H9 (cell line): ENCODE results near the gene COL4A4. TPM values are rescaled to one million over a fixed set of nuclear protein-coding genes. Genes with fewer than 3 reads are reported as not detected.

Experiments
- DNase-seq: peaks from one replicate; pipeline ENCODE4 v3.0.0-alpha.2; 2017
- H2AFZ ChIP-seq: one replicate; pipeline ENCODE4 v1.6.1; 2013; ENCODE audit warnings: mild to moderate bottlenecking, low read length, control low read depth, moderate library complexity
- H2AK5ac ChIP-seq: 2 replicates; pipeline ENCODE4 v1.6.1; 2013; ENCODE audit warnings: low read length, control low read depth, mixed read lengths; ENCODE audit not compliant: insufficient read length
- H2BK120ac ChIP-seq: one replicate; pipeline ENCODE4 v1.6.1; 2013; ENCODE audit warnings: low read depth, mild to moderate bottlenecking, low read length, control low read depth, inconsistent platforms; ENCODE audit not compliant: poor library complexity, severe bottlenecking
- H2BK12ac ChIP-seq: 2 replicates; pipeline ENCODE4 v1.6.1; 2013; ENCODE audit warnings: low read length, control low read depth, mixed read lengths, low read depth; ENCODE audit not compliant: insufficient read length
- H2BK15ac ChIP-seq: 2 replicates; pipeline ENCODE4 v1.6.1; 2013; ENCODE audit warnings: low read depth, low read length, control low read depth
- H2BK20ac ChIP-seq: one replicate; pipeline ENCODE4 v1.6.1; 2013; ENCODE audit warnings: low read depth, mild to moderate bottlenecking, low read length, control low read depth, inconsistent platforms; ENCODE audit not compliant: poor library complexity, severe bottlenecking
- H2BK5ac ChIP-seq: 2 replicates; pipeline ENCODE4 v1.6.1; 2013; ENCODE audit warnings: low read length, control low read depth, mixed read lengths; ENCODE audit not compliant: insufficient read length
- H3K14ac ChIP-seq: 2 replicates; pipeline ENCODE4 v1.6.1; 2013; ENCODE audit warnings: low read length, control low read depth; ENCODE audit not compliant: insufficient read depth
- H3K18ac ChIP-seq: 2 replicates; pipeline ENCODE4 v1.6.1; 2013; ENCODE audit warnings: low read depth, mild to moderate bottlenecking, mixed read lengths, low read length, control low read depth; ENCODE audit not compliant: insufficient read length
- H3K23ac ChIP-seq: 2 replicates; pipeline ENCODE4 v1.6.1; 2013; ENCODE audit warnings: low read length, control low read depth, mixed read lengths, low read depth; ENCODE audit not compliant: insufficient read length
- H3K23me2 ChIP-seq: 2 replicates; pipeline ENCODE4 v1.6.1; 2013; ENCODE audit warnings: low read depth, mild to moderate bottlenecking, mixed read lengths, low read length, control low read depth; ENCODE audit not compliant: insufficient read length, poor library complexity, severe bottlenecking
- H3K27ac ChIP-seq: 2 replicates; pipeline ENCODE4 v1.5.1; 2013; ENCODE audit warnings: low read length, control low read depth, mixed read lengths, low read depth; ENCODE audit not compliant: insufficient read length
- H3K27me3 ChIP-seq: 2 replicates; pipeline ENCODE4 v1.6.1; 2013; ENCODE audit warnings: low read length, control low read depth, inconsistent platforms; ENCODE audit not compliant: insufficient read depth
- H3K4ac ChIP-seq: 2 replicates; pipeline ENCODE4 v1.6.1; 2013; ENCODE audit warnings: low read depth, mild to moderate bottlenecking, control low read depth, inconsistent platforms, low read length, moderate library complexity
- H3K4me1 ChIP-seq: 2 replicates; pipeline ENCODE4 v1.6.1; 2013; ENCODE audit warnings: low read length, control low read depth, inconsistent platforms; ENCODE audit not compliant: insufficient read depth
- H3K4me2 ChIP-seq: 2 replicates; pipeline ENCODE4 v1.6.1; 2013; ENCODE audit warnings: low read length, control low read depth, mixed read lengths; ENCODE audit not compliant: insufficient read length, insufficient read depth
- H3K56ac ChIP-seq: 2 replicates; pipeline ENCODE4 v1.6.1; 2013; ENCODE audit warnings: low read depth, mild to moderate bottlenecking, mixed read lengths, low read length, control low read depth; ENCODE audit not compliant: insufficient read length
- H3K79me1 ChIP-seq: 2 replicates; pipeline ENCODE4 v1.6.1; 2013; ENCODE audit warnings: low read depth, mild to moderate bottlenecking, moderate library complexity, low read length, control low read depth, inconsistent platforms; ENCODE audit not compliant: insufficient read depth, poor library complexity, severe bottlenecking
- H3K79me2 ChIP-seq: 2 replicates; pipeline ENCODE4 v1.6.1; 2013; ENCODE audit warnings: low read length, control low read depth, inconsistent platforms; ENCODE audit not compliant: insufficient read depth
- H3K9ac ChIP-seq: 2 replicates; pipeline ENCODE4 v1.6.1; 2013; ENCODE audit warnings: low read length, control low read depth, mixed read lengths; ENCODE audit not compliant: insufficient read length; ENCODE audit errors: extremely low read depth
- H3K9me3 ChIP-seq: one replicate; pipeline ENCODE4 v1.6.1; 2013; ENCODE audit warnings: low read depth, low read length, inconsistent platforms; ENCODE audit not compliant: control insufficient read depth
- H3T11ph ChIP-seq: one replicate; pipeline ENCODE4 v1.6.1; 2013; ENCODE audit warnings: mild to moderate bottlenecking, low read length, control low read depth, inconsistent platforms
- H4K20me1 ChIP-seq: one replicate; pipeline ENCODE4 v1.6.1; 2013; ENCODE audit not compliant: control insufficient read depth, insufficient read length, insufficient read depth
- H4K5ac ChIP-seq: 2 replicates; pipeline ENCODE4 v1.6.1; 2013; ENCODE audit warnings: low read depth, mild to moderate bottlenecking, mixed read lengths, low read length, control low read depth; ENCODE audit not compliant: insufficient read length
- H4K8ac ChIP-seq: replicated peaks from 2 replicates; pipeline ENCODE4 v1.6.1; 2013; ENCODE audit warnings: low read length, control low read depth, mixed read lengths, low read depth; ENCODE audit not compliant: insufficient read length
- H4K91ac ChIP-seq: 2 replicates; pipeline ENCODE4 v1.6.1; 2013; ENCODE audit warnings: low read depth, mild to moderate bottlenecking, moderate library complexity, mixed read lengths, low read length, control low read depth; ENCODE audit not compliant: insufficient read length
- H3K27ac Mint-ChIP-seq, 3 experiments: 2 replicates in 2 of 3; 3 replicates in 1 of 3; pipeline ENCODE4 v1.8.0; 2020 to 2021; ENCODE audit warnings: mixed read lengths in 3 of 3, mild to moderate bottlenecking in 1 of 3, moderate library complexity in 1 of 3
- H3K27me3 Mint-ChIP-seq: 2 replicates; pipeline ENCODE4 v1.8.0; 2021; ENCODE audit warnings: low read depth, mild to moderate bottlenecking, moderate library complexity, mixed read lengths
- H3K36me3 Mint-ChIP-seq, 3 experiments: 2 replicates in 2 of 3; 3 replicates in 1 of 3; pipeline ENCODE4 v1.8.0; 2020 to 2021; ENCODE audit warnings: low read depth in 3 of 3, mixed read lengths in 3 of 3; ENCODE audit not compliant: insufficient read depth in 1 of 3
- H3K4me1 Mint-ChIP-seq, 2 experiments: 2 replicates each; pipeline ENCODE4 v1.8.0; 2020; ENCODE audit warnings: mixed read lengths in 2 of 2
- H3K4me3 Mint-ChIP-seq, 2 experiments: 2 replicates in 1 of 2; 3 replicates in 1 of 2; pipeline ENCODE4 v1.8.0; 2020 to 2021; ENCODE audit warnings: mild to moderate bottlenecking in 2 of 2, mixed read lengths in 2 of 2, moderate library complexity in 1 of 2
- H3K9me3 Mint-ChIP-seq, 2 experiments: 2 replicates in 1 of 2; 3 replicates in 1 of 2; pipeline ENCODE4 v1.8.0; 2020; ENCODE audit warnings: mild to moderate bottlenecking in 2 of 2, mixed read lengths in 2 of 2, moderate library complexity in 1 of 2
- CTCF ChIP-seq: fragments of 200-600 bp; sonication (generic); conservative IDR thresholded peaks from 3 replicates; pipeline ENCODE4 v1.8.0; 2021; ENCODE audit warnings: antibody characterized with exemption, mild to moderate bottlenecking
- WGBS: extraction: QIAGEN DNeasy Blood & Tissue Kit; methylation state at CpG from one replicate; pipeline ENCODE4 v1.1.7; 2013; ENCODE audit warnings: missing lambda C conversion rate, low lambda C conversion rate, mixed read lengths; ENCODE audit not compliant: insufficient read length; ENCODE audit errors: extremely low coverage; 5-methylcytosine and 5-hydroxymethylcytosine counted together
- total RNA-seq: library from RNA; stranded (reverse); gene quantifications from 2 replicates; pipeline ENCODE4 v1.2.1, GENCODE V29; 2021

Gene COL4A4
- total RNA-seq, 1 experiment from 2014 or later, result 0.92 TPM

GRCh38 chr2:227006189-227006897 lies 157.7 kb downstream of the COL4A4 start:
- Histone ChIP-seq H3K27ac (no peak overlapping the region), H2BK15ac (no peak overlapping the region), H3K18ac (no peak overlapping the region), H2BK12ac (no peak overlapping the region), H3K23me2 (no peaks in the 10 kb centered on the region), H3K56ac (no peak overlapping the region), H3K27me3 (no peaks in the 10 kb centered on the region), H4K8ac (no peak overlapping the region), H4K20me1 (no peaks in the 10 kb centered on the region), H3K4me2 (no peak overlapping the region), H3K79me1 (no peaks in the 10 kb centered on the region), H3K9me3 (no peaks in the 10 kb centered on the region), H2AK5ac (no peak overlapping the region), H3T11ph (no peak overlapping the region), H3K4me1 (peaks cover 3% of the 10 kb centered on the region; the same call in 1 of the 2 replicates), H3K79me2 (no peaks in the 10 kb centered on the region), H2BK20ac (no peak overlapping the region), H2BK5ac (no peak overlapping the region), H3K14ac (no peak overlapping the region), H4K5ac (no peak overlapping the region), H2AFZ (no peak overlapping the region), H4K91ac (no peak overlapping the region), H2BK120ac (no peak overlapping the region), H3K4ac (no peak overlapping the region), H3K9ac (no peak overlapping the region), H3K23ac (no peak overlapping the region)
- no peak for DNase-seq
- no peaks in the 10 kb centered on the region; a peak in 1 of 5 replicates for H3K9me3 Mint-ChIP-seq
- no peak overlapping the region for H3K4me3 Mint-ChIP-seq
- H3K27me3 Mint-ChIP-seq, result no peaks in the 10 kb centered on the region
- WGBS, result no CpG with 5 or more reads among the region's 16 CpGs
- peaks cover 9 to 11% of the 10 kb centered on the region in 2 experiments for H3K4me1 Mint-ChIP-seq
- H3K36me3 Mint-ChIP-seq, result peaks cover 0 to 2% (median 0%) of the 10 kb centered on the region in 3 experiments; a peak in 2 of 7 replicates
- TF ChIP-seq CTCF, result no peak
- H3K27ac Mint-ChIP-seq, result no peak overlapping the region; a peak in 1 of 7 replicates
